HCT116 (cell line): Measurements from ENCODE around the gene PDIA2.

ENCODE experiments used
- CTCF ChIP-seq, 3 experiments: fragments of 200-600 bp in 1 of 3; sonication (generic) in 1 of 3; IDR thresholded peaks in 2 of 3; conservative IDR thresholded peaks in 1 of 3; 2 replicates each; pipeline ENCODE4 v1.5.1; 2012 to 2017; ENCODE audit warnings: low read depth in 2 of 3, low read length in 2 of 3, antibody characterized with exemption in 1 of 3, borderline replicate concordance in 1 of 3, control low read depth in 1 of 3, mild to moderate bottlenecking in 1 of 3, mixed read lengths in 1 of 3, mixed run types in 1 of 3, moderate library complexity in 1 of 3; ENCODE audit not compliant: insufficient read depth in 1 of 3
- POLR2A ChIP-seq: IDR thresholded peaks from 2 replicates; pipeline ENCODE4 v1.7.0; 2011; ENCODE audit warnings: borderline replicate concordance; ENCODE audit not compliant: insufficient read depth, insufficient read length; ENCODE audit errors: extremely low read depth
- POLR2AphosphoS5 ChIP-seq: IDR thresholded peaks from 2 replicates; pipeline ENCODE4 v1.6.1; 2011; ENCODE audit warnings: mild to moderate bottlenecking, low read depth, low read length, moderate library complexity
- RAD21 ChIP-seq: IDR thresholded peaks from 2 replicates; pipeline ENCODE4 v1.6.1; 2012; ENCODE audit warnings: low read depth, mild to moderate bottlenecking

- no peak for TF ChIP-seq POLR2AphosphoS5
- no peak for TF ChIP-seq POLR2A
- TF ChIP-seq CTCF (IDR thresholded peaks at IDR 0.05 in 2 of 3, conservative IDR thresholded peaks at IDR 0.05 in 1 of 3; ENCODE audit: borderline replicate concordance in 1 of 3, insufficient read depth in 1 of 3, low read depth in 2 of 3, low read length in 2 of 3) = no peak
- no peak for TF ChIP-seq RAD21
Measured at GRCh38 chr16:255183-255582, 27.8 kb upstream of the PDIA2 start.
